IMR-90 (cell line): ENCODE measurements around the gene HOMEZ. TPM values are rescaled to one million over a fixed set of nuclear protein-coding genes. Genes with fewer than 3 reads are reported as not detected.

Experiments used
- ATAC-seq: fragments of 200-7000 bp; cut with Tn5 transposase; 2 replicates; pipeline ENCODE4 v1.9.1; 2020; ENCODE audit warnings: low read depth, mild to moderate bottlenecking, moderate library complexity
- BruUV-seq: library from RNA; stranded (reverse); fragments of 400-500 nt; replicated peaks from 2 replicates; lab custom pipeline; 2021; lab: Mats Ljungman, UMichigan
- CTCF ChIA-PET: fragments of 300-600 bp; formaldehyde crosslinking; extraction: SDS; loops from one replicate; lab custom pipeline; 2021; ENCODE audit warnings: antibody characterized with exemption; lab: Yijun Ruan, JAX
- POLR2A ChIA-PET: fragments of 300-600 bp; sonication (Branson Sonifier 250); formaldehyde crosslinking; loops from one replicate; lab custom pipeline; 2022; ENCODE audit warnings: antibody characterized with exemption; ENCODE audit not compliant: unreplicated experiment; lab: Charles Lee
- DNase-seq: peaks from one replicate; pipeline ENCODE4 v3.0.0; 2013
- H2AFZ ChIP-seq: replicated peaks from 2 replicates; pipeline ENCODE3; 2013; ENCODE audit warnings: low read length, mild to moderate bottlenecking; ENCODE audit not compliant: poor library complexity
- H2AK5ac ChIP-seq: 2 replicates; pipeline ENCODE4 v1.6.1; 2013; ENCODE audit warnings: low read depth, low read length, inconsistent platforms
- H2AK9ac ChIP-seq: replicated peaks from 2 replicates; pipeline ENCODE3; 2013; ENCODE audit warnings: mild to moderate bottlenecking, low read depth, low read length, moderate library complexity; ENCODE audit not compliant: poor library complexity
- H2BK120ac ChIP-seq: 2 replicates; pipeline ENCODE4 v1.6.1; 2013; ENCODE audit warnings: low read depth, low read length, inconsistent platforms
- H2BK15ac ChIP-seq: 3 replicates; pipeline ENCODE4 v1.6.1; 2013; ENCODE audit warnings: low read depth, low read length, inconsistent platforms
- H2BK20ac ChIP-seq: 2 replicates; pipeline ENCODE4 v1.6.1; 2013; ENCODE audit warnings: low read depth, mild to moderate bottlenecking, inconsistent platforms, low read length, moderate library complexity
- H2BK5ac ChIP-seq: 2 replicates; pipeline ENCODE4 v1.6.1; 2013; ENCODE audit warnings: mild to moderate bottlenecking, low read depth, low read length, inconsistent platforms; ENCODE audit not compliant: poor library complexity, severe bottlenecking
- H3K14ac ChIP-seq: replicated peaks from 2 replicates; pipeline ENCODE4 v1.6.1; 2013; ENCODE audit warnings: low read depth, low read length, inconsistent platforms
- H3K18ac ChIP-seq: 2 replicates; pipeline ENCODE4 v1.6.1; 2013; ENCODE audit warnings: low read depth, low read length, control low read depth
- H3K23ac ChIP-seq: 2 replicates; pipeline ENCODE4 v1.6.1; 2013; ENCODE audit warnings: low read depth, low read length, inconsistent platforms
- H3K27ac ChIP-seq: 2 replicates; pipeline ENCODE4 v1.5.1; 2013; ENCODE audit warnings: mild to moderate bottlenecking, control low read depth, low read length; ENCODE audit not compliant: insufficient read depth
- H3K27me3 ChIP-seq: 2 replicates; pipeline ENCODE4 v1.6.1; 2013; ENCODE audit warnings: low read length; ENCODE audit not compliant: control insufficient read depth, insufficient read depth
- H3K36me3 ChIP-seq: 2 replicates; pipeline ENCODE4 v1.6.1; 2013; ENCODE audit warnings: low read length, mixed read lengths; ENCODE audit not compliant: control insufficient read depth, insufficient read depth
- H3K4ac ChIP-seq: 2 replicates; pipeline ENCODE4 v1.6.1; 2013; ENCODE audit warnings: low read depth, low read length, inconsistent platforms
- H3K4me1 ChIP-seq: 2 replicates; pipeline ENCODE4 v1.6.1; 2013; ENCODE audit warnings: low read length, mixed read lengths; ENCODE audit not compliant: control insufficient read depth, insufficient read depth
- H3K4me2 ChIP-seq: 2 replicates; pipeline ENCODE4 v1.6.1; 2013; ENCODE audit warnings: low read depth, mild to moderate bottlenecking, control low read depth, low read length, moderate library complexity
- H3K4me3 ChIP-seq: 2 replicates; pipeline ENCODE4 v1.5.1; 2013; ENCODE audit warnings: low read depth, mild to moderate bottlenecking, control low read depth, low read length, moderate library complexity; ENCODE audit not compliant: insufficient read depth
- H3K56ac ChIP-seq: 2 replicates; pipeline ENCODE4 v1.6.1; 2013; ENCODE audit warnings: low read length, inconsistent platforms; ENCODE audit not compliant: insufficient read depth; ENCODE audit errors: extremely low read depth
- H3K79me1 ChIP-seq, 2 experiments: 2 replicates each; pipeline ENCODE4 v1.6.1; 2013; ENCODE audit warnings: low read length in 2 of 2, inconsistent platforms in 1 of 2, low read depth in 1 of 2
- H3K9ac ChIP-seq: 2 replicates; pipeline ENCODE4 v1.6.1; 2013; ENCODE audit warnings: low read depth, low read length, control low read depth
- H3K9me1 ChIP-seq: 2 replicates; pipeline ENCODE4 v1.6.1; 2013; ENCODE audit warnings: low read length, inconsistent platforms; ENCODE audit not compliant: insufficient read depth
- H3K9me3 ChIP-seq: 2 replicates; pipeline ENCODE4 v1.6.1; 2013; ENCODE audit warnings: low read length; ENCODE audit not compliant: control insufficient read depth, insufficient read depth
- H4K20me1 ChIP-seq: 2 replicates; pipeline ENCODE4 v1.6.1; 2013; ENCODE audit warnings: low read length, inconsistent platforms; ENCODE audit not compliant: insufficient read depth
- H4K5ac ChIP-seq: 2 replicates; pipeline ENCODE4 v1.6.1; 2013; ENCODE audit warnings: mild to moderate bottlenecking, low read depth, low read length, control low read depth
- H4K8ac ChIP-seq, 2 experiments: 2 replicates each; pipeline ENCODE4 v1.6.1; 2013; ENCODE audit warnings: low read depth in 2 of 2, low read length in 2 of 2, control low read depth in 1 of 2, inconsistent platforms in 1 of 2
- H4K91ac ChIP-seq: 2 replicates; pipeline ENCODE4 v1.6.1; 2013; ENCODE audit warnings: low read depth, low read length, inconsistent platforms; ENCODE audit not compliant: insufficient read depth
- CHD1 ChIP-seq: IDR thresholded peaks from 2 replicates; pipeline ENCODE4 v1.6.1; 2012; ENCODE audit warnings: low read depth, low read length, improper control_type of control experiment
- FOS ChIP-seq: fragments of 150-350 bp; IDR thresholded peaks from 2 replicates; pipeline ENCODE4 v1.6.1; 2016; ENCODE audit warnings: low read depth, low read length
- MAFK ChIP-seq: IDR thresholded peaks from 2 replicates; pipeline ENCODE4 v1.6.1; 2012; ENCODE audit warnings: low read depth, low read length, improper control_type of control experiment
- WGBS, 2 experiments: methylation state at CpG; one replicate each; pipeline versions ENCODE4 v1.1.5 to v1.1.7; 2013; ENCODE audit warnings: missing lambda C conversion rate in 2 of 2; ENCODE audit not compliant: insufficient read length in 1 of 2; ENCODE audit errors: extremely low coverage in 2 of 2; 5-methylcytosine and 5-hydroxymethylcytosine counted together
- dilution Hi-C: fragments of 300-500 bp; cut with HindIII; formaldehyde crosslinking; loops from one replicate; pipeline ENCODE4 v1.14.3; 2018; ENCODE audit warnings: low sequenced_read_pairs; ENCODE audit not compliant: unreplicated experiment
- in situ Hi-C: fragments of 300-500 bp; cut with MboI; formaldehyde crosslinking; loops from 3 replicates; pipeline ENCODE4 v1.14.3; 2019; ENCODE audit warnings: low sequenced_read_pairs, inconsistent platforms, mixed read lengths
- intact Hi-C: fragments of 100-400 bp; cut with micrococcal nuclease; formaldehyde crosslinking; loops from 2 replicates; pipeline ENCODE4 v1.10.0; 2022
- polyA plus RNA-seq, 3 experiments: library from polyadenylated mRNA; depleted of rRNA; stranded (reverse); fragments of >200 nt; gene quantifications; 2 replicates each; pipeline ENCODE4 v1.2.3, GENCODE V29; 2012; ENCODE audit warnings: low replicate concordance in 1 of 3
- total RNA-seq: library from RNA; depleted of rRNA; stranded (reverse); fragments of >200 nt; gene quantifications from 2 replicates; pipeline ENCODE4 v1.2.3, GENCODE V29; 2012

HOMEZ gene
- total and polyA plus RNA-seq, 2 of the 4 experiments (the other 2 are of a cell fraction), result 7.7 to 9.7 TPM

DNA sequence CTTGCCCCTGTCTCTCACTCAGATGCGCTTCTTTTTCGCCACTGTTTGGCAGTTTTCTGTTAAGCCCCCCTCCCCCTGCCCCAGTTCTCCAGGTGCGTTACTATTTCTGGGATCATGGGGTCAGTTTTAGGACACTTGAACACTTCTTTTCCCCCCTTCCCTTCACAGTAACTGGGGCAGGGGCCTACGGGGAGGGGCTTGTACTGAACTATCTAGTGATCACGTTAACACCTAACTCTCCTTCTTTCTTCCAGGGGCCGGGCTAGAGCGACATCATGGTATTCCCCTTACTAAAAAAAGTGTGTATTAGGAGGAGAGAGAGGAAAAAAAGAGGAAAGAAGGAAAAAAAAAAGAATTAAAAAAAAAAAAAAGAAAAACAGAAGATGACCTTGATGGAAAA is 39.1 kb upstream of the HOMEZ start:
- dilution Hi-C loops, result no loop called here
- no peak for DNase-seq
- no peak overlapping the region for H2AK5ac ChIP-seq

More for the DNA sequence above, 39.1 kb upstream of the HOMEZ start:
- POLR2A ChIA-PET, result no interaction called here
- CTCF ChIA-PET, result interaction anchor here (0.9 kb wide), 1 partner anchor 139 kb away, joined by 6 read pairs; no protein-coding TSS in a partner anchor
- peaks cover 25% of the 10 kb centered on the region for H3K36me3 ChIP-seq
- ATAC-seq, result no peak
- no peak overlapping the region for H3K56ac ChIP-seq
- H3K9ac ChIP-seq, result no peak overlapping the region
- intact Hi-C loops, result no loop called here
- no peak overlapping the region for H3K27ac ChIP-seq
- H2BK20ac ChIP-seq, result no peak overlapping the region
- H3K4me1 ChIP-seq, result peaks cover 6% of the 10 kb centered on the region; the same call in 1 of the 2 replicates
- TF ChIP-seq MAFK (no peak), CHD1 (no peak), FOS (no peak)
- no peak overlapping the region for H2AFZ ChIP-seq
- H3K4me2 ChIP-seq, result no peak overlapping the region
- H3K9me3 ChIP-seq, result no peaks in the 10 kb centered on the region
- no peak overlapping the region for H2BK120ac ChIP-seq
- H3K4ac ChIP-seq, result no peak overlapping the region
- 100% methylated on average over 1 of the region's 7 CpGs; no CpG with 5 or more reads in 1 of the 2 experiments for WGBS, 2 experiments
- H2BK15ac ChIP-seq, result no peak overlapping the region
- peaks cover 18 to 36% of the 10 kb centered on the region in 2 experiments for H3K79me1 ChIP-seq
- H3K18ac ChIP-seq, result no peak overlapping the region
- no peak overlapping the region for H4K8ac ChIP-seq
- H3K23ac ChIP-seq, result no peak overlapping the region
- H4K20me1 ChIP-seq, result peaks cover 16% of the 10 kb centered on the region; the same call in 1 of the 2 replicates
- H4K91ac ChIP-seq, result no peak overlapping the region
- in situ Hi-C loops, result loop anchor here (10.0 to 25.0 kb wide), 5 partner anchors 50 to 1112 kb away; partner anchors contain the start of genes CBLN3, CMTM5, EMC9 and FITM1
- H2BK5ac ChIP-seq, result no peak overlapping the region
- H3K9me1 ChIP-seq, result no peaks in the 10 kb centered on the region
- H2AK9ac ChIP-seq, result no peak overlapping the region
- BruUV-seq, result no TSS peak
- no peak overlapping the region for H3K14ac ChIP-seq
- H3K4me3 ChIP-seq, result no peak overlapping the region
- H3K27me3 ChIP-seq, result no peaks in the 10 kb centered on the region
- H4K5ac ChIP-seq, result no peak overlapping the region
